Memory B cell (primary cell): ENCODE data around the gene RFLNA.

ENCODE experiments used
- ATAC-seq: fragments of 150-1000 bp; cut with Tn5 transposase; 2 replicates; pipeline ENCODE4 v1.10.0; 2021; ENCODE audit warnings: low read depth, mild to moderate bottlenecking, moderate library complexity
- DNase-seq, 2 donors: peaks; one replicate each; pipeline ENCODE4 v3.0.0; 2022; ENCODE audit warnings: low spot score in 2 of 2
- H3K27ac Mint-ChIP-seq: one replicate; pipeline ENCODE4 v1.8.0; 2022; ENCODE audit warnings: mild to moderate bottlenecking, moderate library complexity, mixed read lengths
- H3K27me3 Mint-ChIP-seq: one replicate; pipeline ENCODE4 v1.8.0; 2022; ENCODE audit warnings: mixed read lengths
- H3K36me3 Mint-ChIP-seq: one replicate; pipeline ENCODE4 v1.8.0; 2022; ENCODE audit warnings: mild to moderate bottlenecking, mixed read lengths
- H3K4me1 Mint-ChIP-seq: one replicate; pipeline ENCODE4 v1.8.0; 2022; ENCODE audit warnings: mixed read lengths
- H3K4me3 Mint-ChIP-seq: one replicate; pipeline ENCODE4 v1.8.0; 2022; ENCODE audit warnings: mild to moderate bottlenecking, moderate library complexity, mixed read lengths
- H3K9me3 Mint-ChIP-seq: one replicate; pipeline ENCODE4 v1.8.0; 2022; ENCODE audit warnings: mixed read lengths

Gene RFLNA

DNA sequence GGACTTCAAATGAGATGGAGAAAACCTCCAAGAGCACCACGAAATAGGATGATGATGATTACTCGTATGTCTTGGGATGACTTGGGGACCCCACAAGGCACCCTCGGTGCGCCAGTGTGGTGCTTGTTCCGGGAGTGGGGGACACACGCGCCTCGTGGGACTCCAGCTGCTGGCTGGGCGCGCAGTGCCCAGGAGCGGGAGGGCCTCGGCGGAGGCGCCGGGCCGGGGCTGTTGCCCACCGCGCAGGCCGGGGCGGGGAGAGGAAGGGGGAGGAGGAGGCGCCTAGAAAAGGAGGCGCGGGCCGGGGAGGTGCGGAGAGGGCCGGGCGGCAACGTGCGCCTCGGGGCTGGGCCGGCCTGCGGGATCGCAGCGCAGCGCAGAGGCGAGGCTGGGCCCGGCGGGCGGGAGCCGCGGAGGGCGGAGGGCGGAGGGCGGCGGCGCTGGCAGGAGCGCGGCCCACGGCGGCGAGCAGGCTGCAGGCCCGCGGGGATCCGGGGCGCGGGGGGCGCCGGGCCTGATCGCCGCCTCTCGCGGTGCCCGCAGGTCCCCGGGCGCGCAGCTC is at the start of gene RFLNA:
TSS of gene RFLNA (plus strand) at position 314 of the 562 bp plus-strand sequence. CDS start 337 bp downstream, outside the sequence.
- Mint-ChIP-seq H3K27ac (no peak within 1 kb of the TSS), H3K9me3 (no peaks in the 10 kb centered on the region), H3K4me1 (peaks cover 3% of the 10 kb centered on the region), H3K36me3 (no peaks in the 10 kb centered on the region), H3K27me3 (peaks cover 21% of the 10 kb centered on the region), H3K4me3 (no peak within 1 kb of the TSS)
- DNase-seq, result no peak
- no peak for ATAC-seq

DNA sequence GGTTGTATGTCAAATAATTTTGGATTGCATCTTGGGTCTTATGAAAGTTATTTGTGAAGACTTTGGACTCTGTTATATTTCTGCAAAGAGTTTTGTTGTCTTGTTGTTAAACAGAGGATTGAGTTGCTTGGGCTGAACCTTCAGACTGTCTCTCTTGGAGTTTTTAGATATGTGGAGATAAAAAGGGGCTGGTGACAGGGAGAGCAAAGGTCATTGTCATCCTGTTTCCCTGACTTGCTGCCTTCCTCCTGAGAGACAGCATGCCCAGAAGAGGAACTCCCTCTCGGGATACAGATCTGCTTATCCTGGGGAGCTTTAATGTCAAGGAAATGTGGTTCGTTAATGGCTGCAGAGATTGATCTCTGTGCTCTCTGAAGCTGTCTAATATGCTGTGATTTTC is 47.6 kb upstream of the RFLNA start:
- ATAC-seq (no peak), DNase-seq (no peak)
- Mint-ChIP-seq H3K36me3 (no peaks in the 10 kb centered on the region), H3K27me3 (peaks cover 8% of the 10 kb centered on the region), H3K9me3 (peaks cover 4% of the 10 kb centered on the region), H3K4me3 (no peak overlapping the region), H3K27ac (no peak overlapping the region), H3K4me1 (no peaks in the 10 kb centered on the region)

GRCh38 chr12:124248941-124249825 is 45.7 kb upstream of the RFLNA start:
- no peak overlapping the region for H3K4me3 Mint-ChIP-seq
- no peaks in the 10 kb centered on the region for H3K36me3 Mint-ChIP-seq
- no peak for ATAC-seq
- no peaks in the 10 kb centered on the region for H3K4me1 Mint-ChIP-seq
- H3K27ac Mint-ChIP-seq, result no peak overlapping the region
- peaks cover 13% of the 10 kb centered on the region for H3K27me3 Mint-ChIP-seq
- peaks cover 4% of the 10 kb centered on the region for H3K9me3 Mint-ChIP-seq
- DNase-seq, result no peak

- Mint-ChIP-seq H3K27me3 (peaks cover 12% of the 10 kb centered on the region), H3K36me3 (no peaks in the 10 kb centered on the region), H3K27ac (no peak overlapping the region), H3K9me3 (peaks cover 4% of the 10 kb centered on the region), H3K4me1 (no peaks in the 10 kb centered on the region), H3K4me3 (no peak overlapping the region)
- no peak for DNase-seq
- no peak for ATAC-seq
Measured at GRCh38 chr12:124251186-124251585, 43.7 kb upstream of the RFLNA start.

DNA sequence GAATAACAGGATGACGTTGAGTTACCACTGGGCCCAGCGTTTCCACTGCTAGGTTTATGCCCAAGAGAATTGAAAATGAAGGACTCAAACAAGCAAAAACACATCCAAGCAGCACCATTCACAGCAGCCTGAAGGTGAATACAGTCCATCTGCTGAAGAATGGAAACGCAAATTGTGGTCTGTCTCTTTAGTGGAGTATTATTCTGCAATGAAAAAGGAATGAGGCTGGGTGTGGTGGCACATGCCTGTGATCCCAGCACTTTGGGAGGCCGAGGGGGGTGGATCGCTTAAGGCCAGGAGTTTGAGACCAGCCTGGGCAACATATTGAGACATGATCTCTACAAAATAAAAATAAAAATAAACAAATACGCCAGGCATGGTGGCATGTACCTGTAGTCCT is 41.9 kb upstream of the RFLNA start:
- ATAC-seq (no peak), DNase-seq (no peak)
- H3K9me3 Mint-ChIP-seq, result no peaks in the 10 kb centered on the region
- peaks cover 20% of the 10 kb centered on the region for H3K27me3 Mint-ChIP-seq
- no peak overlapping the region for H3K27ac Mint-ChIP-seq
- H3K4me1 Mint-ChIP-seq, result no peaks in the 10 kb centered on the region
- H3K4me3 Mint-ChIP-seq, result no peak overlapping the region
- H3K36me3 Mint-ChIP-seq, result no peaks in the 10 kb centered on the region

- H3K27me3 Mint-ChIP-seq, result peaks cover 25% of the 10 kb centered on the region
- H3K36me3 Mint-ChIP-seq, result no peaks in the 10 kb centered on the region
- no peak for DNase-seq
- H3K9me3 Mint-ChIP-seq, result no peaks in the 10 kb centered on the region
- no peaks in the 10 kb centered on the region for H3K4me1 Mint-ChIP-seq
- H3K4me3 Mint-ChIP-seq, result no peak overlapping the region
- ATAC-seq, result no peak
- H3K27ac Mint-ChIP-seq, result no peak overlapping the region
Measured at GRCh38 chr12:124254126-124254525, 40.8 kb upstream of the RFLNA start.

- Mint-ChIP-seq H3K9me3 (no peaks in the 10 kb centered on the region), H3K36me3 (no peaks in the 10 kb centered on the region), H3K27me3 (peaks cover 23% of the 10 kb centered on the region), H3K4me3 (no peak overlapping the region), H3K4me1 (no peaks in the 10 kb centered on the region), H3K27ac (no peak overlapping the region)
- DNase-seq (no peak), ATAC-seq (no peak)
Measured at GRCh38 chr12:124259154-124260066, 35.5 kb upstream of the RFLNA start.

DNA sequence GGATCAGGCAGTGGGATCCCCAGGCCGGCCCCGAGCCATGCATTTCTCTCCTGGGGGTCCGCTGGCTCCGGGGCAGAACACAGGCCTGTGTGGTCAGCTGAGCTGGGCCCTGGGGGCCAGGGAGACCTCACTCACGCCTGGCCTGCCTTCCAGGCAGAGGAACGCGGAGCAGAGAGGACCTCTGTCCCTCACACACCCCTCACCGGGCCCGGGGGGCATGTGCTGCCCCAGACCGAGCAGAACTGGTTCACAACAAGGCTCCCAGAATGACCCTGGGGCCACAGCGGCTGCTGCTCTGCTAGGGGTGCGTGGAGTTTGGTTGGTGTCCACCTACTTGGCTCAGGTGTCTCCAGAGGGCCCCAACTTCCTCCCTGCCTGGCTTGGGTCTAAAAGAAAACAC is 33.0 kb upstream of the RFLNA start:
- ATAC-seq, result no peak
- no peaks in the 10 kb centered on the region for H3K9me3 Mint-ChIP-seq
- H3K27me3 Mint-ChIP-seq, result peaks cover 25% of the 10 kb centered on the region
- H3K36me3 Mint-ChIP-seq, result no peaks in the 10 kb centered on the region
- no peak overlapping the region for H3K4me3 Mint-ChIP-seq
- no peaks in the 10 kb centered on the region for H3K4me1 Mint-ChIP-seq
- no peak for DNase-seq
- H3K27ac Mint-ChIP-seq, result no peak overlapping the region

- DNase-seq (no peak), ATAC-seq (no peak)
- H3K27ac Mint-ChIP-seq, result no peak overlapping the region
- H3K4me1 Mint-ChIP-seq, result no peaks in the 10 kb centered on the region
- H3K27me3 Mint-ChIP-seq, result peaks cover 22% of the 10 kb centered on the region
- no peak overlapping the region for H3K4me3 Mint-ChIP-seq
- H3K36me3 Mint-ChIP-seq, result no peaks in the 10 kb centered on the region
- no peaks in the 10 kb centered on the region for H3K9me3 Mint-ChIP-seq
Measured at GRCh38 chr12:124264089-124264795, 30.7 kb upstream of the RFLNA start.

DNA sequence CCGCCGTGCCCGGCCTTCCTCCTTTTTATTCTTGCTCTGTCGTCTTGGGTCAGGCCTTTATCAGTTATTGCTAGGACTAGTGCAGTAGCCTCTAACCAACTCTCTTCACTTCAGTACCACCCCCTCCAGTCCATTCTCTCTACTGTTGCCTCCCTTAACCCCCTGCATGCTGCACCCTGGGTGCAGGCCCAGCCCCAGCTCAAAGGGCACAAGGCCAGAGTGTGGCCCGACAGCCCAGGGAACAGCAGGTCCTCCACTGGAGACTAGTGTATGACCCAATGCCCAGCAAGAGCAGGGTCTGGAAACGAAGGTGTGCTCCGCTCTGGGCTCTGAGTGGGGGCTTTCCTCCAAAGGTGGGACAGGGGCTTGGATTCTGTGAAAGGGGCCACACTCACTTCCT is 30.0 kb upstream of the RFLNA start:
- H3K4me3 Mint-ChIP-seq, result no peak overlapping the region
- ATAC-seq (no peak), DNase-seq (no peak)
- no peaks in the 10 kb centered on the region for H3K4me1 Mint-ChIP-seq
- H3K27ac Mint-ChIP-seq, result no peak overlapping the region
- peaks cover 23% of the 10 kb centered on the region for H3K27me3 Mint-ChIP-seq
- H3K36me3 Mint-ChIP-seq, result no peaks in the 10 kb centered on the region
- H3K9me3 Mint-ChIP-seq, result no peaks in the 10 kb centered on the region

- Mint-ChIP-seq H3K4me3 (no peak overlapping the region), H3K4me1 (no peaks in the 10 kb centered on the region), H3K9me3 (no peaks in the 10 kb centered on the region), H3K27ac (no peak overlapping the region), H3K27me3 (peaks cover 27% of the 10 kb centered on the region), H3K36me3 (no peaks in the 10 kb centered on the region)
- no peak for ATAC-seq
- DNase-seq, result no peak
Measured at GRCh38 chr12:124267205-124267778, 27.6 kb upstream of the RFLNA start.

DNA sequence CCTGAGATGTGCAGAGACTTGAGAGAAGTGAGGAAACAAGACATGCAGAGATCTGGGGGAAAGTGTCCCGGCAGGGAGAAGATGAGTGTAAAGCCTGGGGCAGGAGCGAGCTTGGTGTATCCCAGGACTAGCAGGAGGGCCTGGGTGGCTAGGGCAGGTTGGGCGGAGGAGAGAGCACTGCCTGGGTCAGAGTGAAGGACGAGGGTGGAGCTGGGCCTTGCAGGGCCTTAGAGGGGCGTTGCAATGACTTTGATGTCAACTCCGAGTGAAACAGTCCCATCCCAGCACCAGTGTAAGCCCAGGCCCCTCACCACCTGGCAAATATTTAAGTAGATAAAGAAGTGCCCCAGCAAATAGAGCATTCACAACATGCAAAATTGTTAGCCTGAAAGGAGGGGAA is 24.2 kb upstream of the RFLNA start:
- no peak for DNase-seq
- H3K4me1 Mint-ChIP-seq, result no peaks in the 10 kb centered on the region
- H3K4me3 Mint-ChIP-seq, result no peak overlapping the region
- H3K9me3 Mint-ChIP-seq, result no peaks in the 10 kb centered on the region
- no peak overlapping the region for H3K27ac Mint-ChIP-seq
- H3K27me3 Mint-ChIP-seq, result peaks cover 19% of the 10 kb centered on the region
- ATAC-seq, result no peak
- H3K36me3 Mint-ChIP-seq, result no peaks in the 10 kb centered on the region

- no peak for ATAC-seq
- no peak for DNase-seq
- H3K27me3 Mint-ChIP-seq, result peaks cover 20% of the 10 kb centered on the region
- H3K4me1 Mint-ChIP-seq, result peaks cover 4% of the 10 kb centered on the region
- H3K36me3 Mint-ChIP-seq, result no peaks in the 10 kb centered on the region
- no peaks in the 10 kb centered on the region for H3K9me3 Mint-ChIP-seq
- no peak overlapping the region for H3K27ac Mint-ChIP-seq
- H3K4me3 Mint-ChIP-seq, result no peak overlapping the region
Measured at GRCh38 chr12:124273630-124274029, 21.3 kb upstream of the RFLNA start.
